HCT116 (cell line): Measurements from ENCODE around the gene IGSF6. TPM values are rescaled to one million over a fixed set of nuclear protein-coding genes. Genes with fewer than 3 reads are reported as not detected.

ENCODE experiments used
- ATAC-seq: fragments of 200-7000 bp; cut with Tn5 transposase; 2 replicates; pipeline ENCODE4 v1.9.1; 2020; ENCODE audit warnings: mild to moderate bottlenecking, moderate library complexity
- BruUV-seq: library from RNA; stranded (reverse); fragments of 400-500 nt; replicated peaks from 2 replicates; lab custom pipeline; 2021; lab: Mats Ljungman, UMichigan
- CTCF ChIA-PET: fragments of 300-600 bp; sonication (Branson Sonifier 250); formaldehyde crosslinking; loops from one replicate; lab custom pipeline; 2021; ENCODE audit warnings: antibody characterized with exemption; lab: Charles Lee
- POLR2A ChIA-PET: fragments of 300-600, 350-600 bp; sonication (Branson Sonifier 250); formaldehyde crosslinking; loops from one replicate; lab custom pipeline; 2021; ENCODE audit warnings: antibody characterized with exemption; lab: Charles Lee
- RAD21 ChIA-PET, 2 experiments: fragments of 300-600 bp; sonication (Branson Sonifier 250); formaldehyde crosslinking; loops; one replicate each; lab custom pipeline; 2023; ENCODE audit warnings: low total read pairs in 2 of 2; ENCODE audit not compliant: uncharacterized antibody in 2 of 2, unreplicated experiment in 2 of 2, low non-redundant PET in 1 of 2; lab: Charles Lee
- DNase-seq: peaks from one replicate; pipeline ENCODE4 v3.0.0-alpha.2; 2010; ENCODE audit warnings: low read depth, low spot score
- H2AFZ ChIP-seq: fragments of 200-600 bp; shearing (Covaris generic), sonication (generic); 2 replicates; pipeline ENCODE4 v1.6.1; 2017; ENCODE audit warnings: low read depth, mixed run types, mixed read lengths, antibody characterized with exemption, low read length; ENCODE audit not compliant: poor library complexity, severe bottlenecking
- H3K27ac ChIP-seq: 2 replicates; pipeline ENCODE4 v1.5.1; 2012; ENCODE audit warnings: low read depth, low read length
- H3K27me3 ChIP-seq: fragments of 200-600 bp; sonication (generic); 2 replicates; pipeline ENCODE4 v1.6.1; 2016; ENCODE audit warnings: mixed run types, low read length, mixed read lengths; ENCODE audit not compliant: insufficient read depth
- H3K36me3 ChIP-seq, 2 experiments: fragments of 200-500 bp in 1 of 2; fragments of 200-600 bp in 1 of 2; sonication (Bioruptor generic) in 1 of 2; sonication (generic) in 1 of 2; 2 replicates each; pipeline versions ENCODE4 v1.5.1 to v1.6.1; 2014 to 2016; ENCODE audit warnings: low read length in 2 of 2, inconsistent platforms in 1 of 2, mixed read lengths in 1 of 2, mixed run types in 1 of 2; ENCODE audit not compliant: insufficient read depth in 2 of 2, control insufficient read depth in 1 of 2
- H3K4me1 ChIP-seq, 2 experiments: fragments of 200-600 bp in 1 of 2; sonication (generic) in 1 of 2; 2 replicates each; pipeline versions ENCODE4 v1.5.1 to v1.6.1; 2012 to 2017; ENCODE audit warnings: low read length in 2 of 2, inconsistent platforms in 1 of 2, mild to moderate bottlenecking in 1 of 2, mixed read lengths in 1 of 2, mixed run types in 1 of 2, moderate library complexity in 1 of 2; ENCODE audit not compliant: insufficient read depth in 2 of 2, control insufficient read depth in 1 of 2
- H3K4me2 ChIP-seq: fragments of 200-600 bp; sonication (generic); 2 replicates; pipeline ENCODE4 v1.6.1; 2017; ENCODE audit warnings: mixed run types, low read length, mixed read lengths
- H3K4me3 ChIP-seq, 2 experiments: fragments of 200-600 bp in 1 of 2; sonication (generic) in 1 of 2; replicated peaks in 1 of 2; 2 replicates each; pipeline ENCODE4 v1.5.1; 2011 to 2016; ENCODE audit warnings: low read length in 2 of 2, control low read depth in 1 of 2, low read depth in 1 of 2, mild to moderate bottlenecking in 1 of 2, mixed read lengths in 1 of 2, mixed run types in 1 of 2
- H3K79me2 ChIP-seq: fragments of 200-600 bp; sonication (generic); 2 replicates; pipeline ENCODE4 v1.6.1; 2017; ENCODE audit warnings: mild to moderate bottlenecking, mixed run types, low read length, moderate library complexity, mixed read lengths; ENCODE audit not compliant: insufficient read depth
- H3K9ac ChIP-seq: fragments of 200-600 bp; sonication (generic); 2 replicates; pipeline ENCODE4 v1.6.1; 2016; ENCODE audit warnings: low read length, mixed read lengths
- H3K9me2 ChIP-seq: fragments of 200-600 bp; sonication (generic), shearing (Covaris generic); 2 replicates; pipeline ENCODE4 v1.6.1; 2017; ENCODE audit warnings: mixed run types, mild to moderate bottlenecking, moderate library complexity; ENCODE audit not compliant: insufficient read depth
- H3K9me3 ChIP-seq, 2 experiments: fragments of 200-500 bp in 1 of 2; fragments of 200-600 bp in 1 of 2; sonication (Bioruptor generic) in 1 of 2; sonication (generic) in 1 of 2; 2 replicates each; pipeline ENCODE4 v1.6.1; 2014 to 2017; ENCODE audit warnings: low read length in 2 of 2, mixed read lengths in 2 of 2, inconsistent platforms in 1 of 2, low read depth in 1 of 2, mild to moderate bottlenecking in 1 of 2, mixed run types in 1 of 2, moderate library complexity in 1 of 2; ENCODE audit not compliant: control insufficient read depth in 1 of 2, insufficient read depth in 1 of 2
- H4K20me1 ChIP-seq: fragments of 200-600 bp; sonication (generic), shearing (Covaris generic); 2 replicates; pipeline ENCODE4 v1.6.1; 2017; ENCODE audit warnings: mixed run types, mild to moderate bottlenecking, moderate library complexity; ENCODE audit not compliant: insufficient read depth
- CBX3 ChIP-seq: IDR thresholded peaks from 2 replicates; pipeline ENCODE4 v1.6.1; 2012; ENCODE audit warnings: low read depth
- CEBPB ChIP-seq: IDR thresholded peaks from 2 replicates; pipeline ENCODE4 v1.6.1; 2012; ENCODE audit warnings: low read depth
- CTCF ChIP-seq, 3 experiments: fragments of 200-600 bp in 1 of 3; sonication (generic) in 1 of 3; IDR thresholded peaks in 2 of 3; conservative IDR thresholded peaks in 1 of 3; 2 replicates each; pipeline ENCODE4 v1.5.1; 2012 to 2017; ENCODE audit warnings: low read depth in 2 of 3, low read length in 2 of 3, antibody characterized with exemption in 1 of 3, borderline replicate concordance in 1 of 3, control low read depth in 1 of 3, mild to moderate bottlenecking in 1 of 3, mixed read lengths in 1 of 3, mixed run types in 1 of 3, moderate library complexity in 1 of 3; ENCODE audit not compliant: insufficient read depth in 1 of 3
- EGR1 ChIP-seq: IDR thresholded peaks from 2 replicates; pipeline ENCODE4 v1.6.1; 2012; ENCODE audit warnings: low read depth
- ELF1 ChIP-seq: IDR thresholded peaks from 2 replicates; pipeline ENCODE4 v1.6.1; 2012; ENCODE audit warnings: low read depth, borderline replicate concordance
- EZH2 ChIP-seq: fragments of 200-600 bp; sonication (generic); IDR thresholded peaks from 2 replicates; pipeline ENCODE4 v1.6.1; 2017; ENCODE audit warnings: antibody characterized with exemption, mixed run types
- EZH2phosphoT487 ChIP-seq: fragments of 200-600 bp; IDR thresholded peaks from 2 replicates; pipeline ENCODE4 v1.6.1; 2018; ENCODE audit warnings: antibody characterized with exemption, borderline replicate concordance
- FOSL1 ChIP-seq: IDR thresholded peaks from 2 replicates; pipeline ENCODE4 v1.6.1; 2012; ENCODE audit warnings: low read depth
- POLR2AphosphoS5 ChIP-seq: IDR thresholded peaks from 2 replicates; pipeline ENCODE4 v1.6.1; 2011; ENCODE audit warnings: mild to moderate bottlenecking, low read depth, low read length, moderate library complexity
- SIN3A ChIP-seq: IDR thresholded peaks from 2 replicates; pipeline ENCODE4 v1.6.1; 2012; ENCODE audit warnings: low read depth
- SP1 ChIP-seq: IDR thresholded peaks from 2 replicates; pipeline ENCODE4 v1.6.1; 2012; ENCODE audit warnings: low read depth
- TCF7L2 ChIP-seq: IDR thresholded peaks from 2 replicates; pipeline ENCODE4 v1.7.0; 2011; ENCODE audit warnings: borderline replicate concordance, inconsistent platforms; ENCODE audit not compliant: insufficient read depth, insufficient read length; ENCODE audit errors: extremely low read depth
- YY1 ChIP-seq: IDR thresholded peaks from 2 replicates; pipeline ENCODE4 v1.6.1; 2011; ENCODE audit warnings: low read length, low read depth, moderate library complexity, mild to moderate bottlenecking; ENCODE audit not compliant: insufficient replicate concordance; ENCODE audit errors: extremely low read depth
- ZBTB33 ChIP-seq: IDR thresholded peaks from 2 replicates; pipeline ENCODE4 v1.6.1; 2011; ENCODE audit warnings: mild to moderate bottlenecking, low read length, moderate library complexity; ENCODE audit not compliant: insufficient replicate concordance; ENCODE audit errors: extremely low read depth
- ZFX ChIP-seq: fragments of 450-650 bp; IDR thresholded peaks from 2 replicates; pipeline ENCODE4 v1.6.1; 2017
- ZNF274 ChIP-seq: fragments of 200-500 bp; sonication (Bioruptor generic); IDR thresholded peaks from 2 replicates; pipeline ENCODE4 v1.6.1; 2014; ENCODE audit warnings: mild to moderate bottlenecking, low read depth, low read length, inconsistent platforms
- intact Hi-C: fragments of 100-400 bp; cut with micrococcal nuclease; formaldehyde crosslinking; loops from 2 replicates; pipeline ENCODE4 v1.10.0; 2022
- total RNA-seq: library from RNA; stranded (reverse); gene quantifications from one replicate; pipeline ENCODE4 v1.2.1, GENCODE V29; 2021; ENCODE audit not compliant: unreplicated experiment
- TF ChIP-seq, protein P1 (sequence below): IDR thresholded peaks from 2 replicates; pipeline ENCODE4 v1.6.1; 2012
- TF ChIP-seq, protein P2 (sequence below): IDR thresholded peaks from 2 replicates; pipeline ENCODE4 v1.6.1; 2012

IGSF6 gene
- total RNA-seq, 1 experiment from 2014 or later = not detected

DNA sequence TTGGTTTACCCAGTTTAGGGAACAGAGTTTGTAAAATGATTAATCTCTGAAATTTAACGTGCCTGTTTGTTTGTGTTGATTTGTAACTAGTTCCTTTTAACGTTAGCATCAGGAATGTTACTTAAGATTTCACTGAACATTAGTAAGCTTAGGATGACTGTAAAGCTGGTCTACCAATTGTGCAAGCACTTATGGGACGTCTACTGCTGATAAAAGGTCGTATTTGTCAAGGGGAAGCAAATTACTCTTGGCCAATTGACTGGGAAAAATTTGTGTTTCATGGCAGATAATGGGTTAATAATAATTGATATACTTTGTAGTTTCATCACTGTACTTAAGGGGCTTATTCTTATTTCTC is 41.2 kb downstream of the IGSF6 start:
- H3K9ac ChIP-seq = no peak overlapping the region
- POLR2A ChIA-PET = no interaction called here
- peaks cover 58% of the 10 kb centered on the region for H3K79me2 ChIP-seq
- no peaks in the 10 kb centered on the region for H3K4me1 ChIP-seq
- H3K27me3 ChIP-seq = no peaks in the 10 kb centered on the region
- RAD21 ChIA-PET = no interaction called here
- H3K9me2 ChIP-seq = no peaks in the 10 kb centered on the region
- intact Hi-C loops = no loop called here
- CTCF ChIA-PET = no interaction called here
- BruUV-seq = no TSS peak
- H3K9me3 ChIP-seq = no peaks in the 10 kb centered on the region
- no peak overlapping the region for H3K27ac ChIP-seq
- H3K36me3 ChIP-seq = no peaks in the 10 kb centered on the region
- no peak overlapping the region for H3K4me3 ChIP-seq
- ATAC-seq (no peak), DNase-seq (no peak)
- TF ChIP-seq TCF7L2 = no peak
- TF ChIP-seq YY1 = no peak
- TF ChIP-seq, protein P1, sequence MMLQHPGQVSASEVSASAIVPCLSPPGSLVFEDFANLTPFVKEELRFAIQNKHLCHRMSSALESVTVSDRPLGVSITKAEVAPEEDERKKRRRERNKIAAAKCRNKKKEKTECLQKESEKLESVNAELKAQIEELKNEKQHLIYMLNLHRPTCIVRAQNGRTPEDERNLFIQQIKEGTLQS = no peak
- no peak for TF ChIP-seq FOSL1
- TF ChIP-seq EGR1 = no peak
- no peak for TF ChIP-seq ZNF274
- TF ChIP-seq SP1 = no peak
- no peak for TF ChIP-seq CEBPB
- TF ChIP-seq, protein P2, sequence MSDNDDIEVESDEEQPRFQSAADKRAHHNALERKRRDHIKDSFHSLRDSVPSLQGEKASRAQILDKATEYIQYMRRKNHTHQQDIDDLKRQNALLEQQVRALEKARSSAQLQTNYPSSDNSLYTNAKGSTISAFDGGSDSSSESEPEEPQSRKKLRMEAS = no peak
- no peak for TF ChIP-seq CTCF (IDR thresholded peaks at IDR 0.05 in 2 of 3, conservative IDR thresholded peaks at IDR 0.05 in 1 of 3; ENCODE audit: borderline replicate concordance in 1 of 3, insufficient read depth in 1 of 3, low read depth in 2 of 3, low read length in 2 of 3)
- no peak for TF ChIP-seq SIN3A
- TF ChIP-seq ZBTB33 = no peak
- no peak for TF ChIP-seq EZH2phosphoT487
- no peak for TF ChIP-seq EZH2
- no peak for TF ChIP-seq POLR2AphosphoS5
- no peak for TF ChIP-seq CBX3
- TF ChIP-seq ZFX = no peak
- no peak for TF ChIP-seq ELF1
- no peak overlapping the region for H3K4me2 ChIP-seq
- H2AFZ ChIP-seq = no peak overlapping the region
- H4K20me1 ChIP-seq = no peaks in the 10 kb centered on the region
